Measurements from ENCODE around the gene APOL6. TPM values are rescaled to one million over a fixed set of nuclear protein-coding genes. Genes with fewer than 3 reads are reported as not detected.

Gene APOL6
- total and polyA plus RNA-seq, 2 of the 4 experiments (the other 2 are of a cell fraction) = 1.2 to 7.2 TPM

GRCh38 chr22:35605369-35605680 is 42.9 kb upstream of the APOL6 start:
- H3K14ac ChIP-seq (replicated peaks; ENCODE audit: low read depth, low read length) = no peak overlapping the region
- no peak overlapping the region for H2BK5ac ChIP-seq (ENCODE audit: low read depth, low read length, poor library complexity, severe bottlenecking)
- no peak overlapping the region for H2BK120ac ChIP-seq (ENCODE audit: low read depth, low read length)
- dilution Hi-C loops (cut with HindIII; ENCODE audit: low sequenced_read_pairs, unreplicated experiment) = no loop called here
- H3K56ac ChIP-seq (ENCODE audit: extremely low read depth, insufficient read depth, low read length) = no peak overlapping the region
- 0 out of 2 replicates have a peak, but pooled peaks cover 1% of the 10 kb centered on the region for H3K4me1 ChIP-seq (ENCODE audit: control insufficient read depth, insufficient read depth, low read length)
- no TSS peak for BruUV-seq (replicated peaks)
- H4K91ac ChIP-seq (ENCODE audit: insufficient read depth, low read depth, low read length) = no peak overlapping the region
- intact Hi-C loops (cut with micrococcal nuclease) = no loop called here
- H2AK9ac ChIP-seq (replicated peaks; ENCODE audit: low read depth, low read length, poor library complexity) = no peak overlapping the region
- H3K23ac ChIP-seq (ENCODE audit: low read depth, low read length) = no peak overlapping the region
- POLR2A ChIA-PET (ENCODE audit: unreplicated experiment) = no interaction called here
- H3K27me3 ChIP-seq (ENCODE audit: control insufficient read depth, insufficient read depth, low read length) = peaks cover 54% of the 10 kb centered on the region
- H4K8ac ChIP-seq (ENCODE audit: low read depth in 2 of 2, low read length in 2 of 2) = no peak overlapping the region
- no peak overlapping the region for H2AFZ ChIP-seq (replicated peaks; ENCODE audit: low read length, poor library complexity)
- in situ Hi-C loops (cut with MboI; ENCODE audit: low sequenced_read_pairs) = no loop called here
- H2BK20ac ChIP-seq (ENCODE audit: low read depth, low read length) = no peak overlapping the region
- H3K9me1 ChIP-seq (ENCODE audit: insufficient read depth, low read length) = no peaks in the 10 kb centered on the region; the same call in 1 of the 2 replicates
- H3K18ac ChIP-seq (ENCODE audit: low read depth, low read length) = no peak overlapping the region
- ATAC-seq (ENCODE audit: low read depth) (no peak), DNase-seq (no peak)
- H3K36me3 ChIP-seq (ENCODE audit: control insufficient read depth, insufficient read depth, low read length) = no peaks in the 10 kb centered on the region
- H3K9me3 ChIP-seq (ENCODE audit: control insufficient read depth, insufficient read depth, low read length) = no peaks in the 10 kb centered on the region
- H2AK5ac ChIP-seq (ENCODE audit: low read depth, low read length) = no peak overlapping the region
- H4K20me1 ChIP-seq (ENCODE audit: insufficient read depth, low read length) = no peaks in the 10 kb centered on the region
- CTCF ChIA-PET = no interaction called here
- WGBS, 2 experiments (ENCODE audit: extremely low coverage in 2 of 2, insufficient read length in 1 of 2) = no CpG with 5 or more reads among the region's 2 CpGs
- H3K4me3 ChIP-seq (ENCODE audit: insufficient read depth, low read depth, low read length) = no peak overlapping the region
- no peak overlapping the region for H3K4me2 ChIP-seq (ENCODE audit: low read depth, low read length)
- no peak overlapping the region for H4K5ac ChIP-seq (ENCODE audit: low read depth, low read length)
- TF ChIP-seq SMC3 (IDR thresholded peaks at IDR 0.05; ENCODE audit: low read depth, low read length) = no peak
- no peak for TF ChIP-seq FOS (IDR thresholded peaks at IDR 0.05; ENCODE audit: low read depth, low read length)
- TF ChIP-seq, protein P1, sequence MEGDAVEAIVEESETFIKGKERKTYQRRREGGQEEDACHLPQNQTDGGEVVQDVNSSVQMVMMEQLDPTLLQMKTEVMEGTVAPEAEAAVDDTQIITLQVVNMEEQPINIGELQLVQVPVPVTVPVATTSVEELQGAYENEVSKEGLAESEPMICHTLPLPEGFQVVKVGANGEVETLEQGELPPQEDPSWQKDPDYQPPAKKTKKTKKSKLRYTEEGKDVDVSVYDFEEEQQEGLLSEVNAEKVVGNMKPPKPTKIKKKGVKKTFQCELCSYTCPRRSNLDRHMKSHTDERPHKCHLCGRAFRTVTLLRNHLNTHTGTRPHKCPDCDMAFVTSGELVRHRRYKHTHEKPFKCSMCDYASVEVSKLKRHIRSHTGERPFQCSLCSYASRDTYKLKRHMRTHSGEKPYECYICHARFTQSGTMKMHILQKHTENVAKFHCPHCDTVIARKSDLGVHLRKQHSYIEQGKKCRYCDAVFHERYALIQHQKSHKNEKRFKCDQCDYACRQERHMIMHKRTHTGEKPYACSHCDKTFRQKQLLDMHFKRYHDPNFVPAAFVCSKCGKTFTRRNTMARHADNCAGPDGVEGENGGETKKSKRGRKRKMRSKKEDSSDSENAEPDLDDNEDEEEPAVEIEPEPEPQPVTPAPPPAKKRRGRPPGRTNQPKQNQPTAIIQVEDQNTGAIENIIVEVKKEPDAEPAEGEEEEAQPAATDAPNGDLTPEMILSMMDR (conservative IDR thresholded peaks at IDR 0.05; ENCODE audit: low read depth, low read length) = no peak
- no peak for TF ChIP-seq MXI1 (IDR thresholded peaks at IDR 0.05; ENCODE audit: borderline replicate concordance, low read depth, low read length)
- no peak for TF ChIP-seq BHLHE40 (IDR thresholded peaks at IDR 0.05; ENCODE audit: low read depth, low read length)
- TF ChIP-seq RFX5 (IDR thresholded peaks at IDR 0.05; ENCODE audit: low read depth, low read length) = no peak
- TF ChIP-seq, protein P2, sequence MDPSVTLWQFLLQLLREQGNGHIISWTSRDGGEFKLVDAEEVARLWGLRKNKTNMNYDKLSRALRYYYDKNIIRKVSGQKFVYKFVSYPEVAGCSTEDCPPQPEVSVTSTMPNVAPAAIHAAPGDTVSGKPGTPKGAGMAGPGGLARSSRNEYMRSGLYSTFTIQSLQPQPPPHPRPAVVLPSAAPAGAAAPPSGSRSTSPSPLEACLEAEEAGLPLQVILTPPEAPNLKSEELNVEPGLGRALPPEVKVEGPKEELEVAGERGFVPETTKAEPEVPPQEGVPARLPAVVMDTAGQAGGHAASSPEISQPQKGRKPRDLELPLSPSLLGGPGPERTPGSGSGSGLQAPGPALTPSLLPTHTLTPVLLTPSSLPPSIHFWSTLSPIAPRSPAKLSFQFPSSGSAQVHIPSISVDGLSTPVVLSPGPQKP (IDR thresholded peaks at IDR 0.05; ENCODE audit: borderline replicate concordance, low read depth, low read length) = no peak
- TF ChIP-seq RAD21 (IDR thresholded peaks at IDR 0.05; ENCODE audit: low read length) = no peak
- no peak for TF ChIP-seq NFE2L2 (IDR thresholded peaks at IDR 0.05; ENCODE audit: low read depth, low read length)
- TF ChIP-seq CEBPB (IDR thresholded peaks at IDR 0.05; ENCODE audit: low read depth, low read length) = no peak
- TF ChIP-seq, protein P3, sequence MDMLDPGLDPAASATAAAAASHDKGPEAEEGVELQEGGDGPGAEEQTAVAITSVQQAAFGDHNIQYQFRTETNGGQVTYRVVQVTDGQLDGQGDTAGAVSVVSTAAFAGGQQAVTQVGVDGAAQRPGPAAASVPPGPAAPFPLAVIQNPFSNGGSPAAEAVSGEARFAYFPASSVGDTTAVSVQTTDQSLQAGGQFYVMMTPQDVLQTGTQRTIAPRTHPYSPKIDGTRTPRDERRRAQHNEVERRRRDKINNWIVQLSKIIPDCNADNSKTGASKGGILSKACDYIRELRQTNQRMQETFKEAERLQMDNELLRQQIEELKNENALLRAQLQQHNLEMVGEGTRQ (IDR thresholded peaks at IDR 0.05; ENCODE audit: low read depth, low read length) = no peak
- TF ChIP-seq RCOR1 (IDR thresholded peaks at IDR 0.05; ENCODE audit: insufficient replicate concordance, low read length) = no peak
- no peak for TF ChIP-seq POLR2A (IDR thresholded peaks at IDR 0.05; ENCODE audit: low read depth, low read length)
- no peak for TF ChIP-seq MAZ (IDR thresholded peaks at IDR 0.05; ENCODE audit: borderline replicate concordance, low read depth, low read length)
- TF ChIP-seq MAFK (IDR thresholded peaks at IDR 0.05; ENCODE audit: low read depth, low read length) = no peak
- TF ChIP-seq CHD1 (IDR thresholded peaks at IDR 0.05; ENCODE audit: low read depth, low read length) = no peak
- no peak overlapping the region for H2BK15ac ChIP-seq (ENCODE audit: low read depth, low read length)
- no peak overlapping the region for H3K27ac ChIP-seq (ENCODE audit: insufficient read depth, low read length)
- no peak overlapping the region for H3K4ac ChIP-seq (ENCODE audit: low read depth, low read length)
- no peak overlapping the region for H3K9ac ChIP-seq (ENCODE audit: low read depth, low read length)
- H3K79me1 ChIP-seq (ENCODE audit: low read depth in 1 of 2, low read length in 2 of 2) = no peaks in the 10 kb centered on the region
